CD4-positive, alpha-beta T cell (primary cell): Measurements from ENCODE around the gene MAPKAPK5. TPM values are rescaled to one million over a fixed set of nuclear protein-coding genes. Genes with fewer than 3 reads are reported as not detected.
"Not testable (repeated sequence)": the region's sequence is repeated elsewhere in the genome, so short reads cannot be mapped to it uniquely, and the experiment has no call there.

Source experiments
- ATAC-seq: fragments of 200-7000 bp; cut with Tn5 transposase; one replicate; pipeline ENCODE4 v1.10.0; 2022; ENCODE audit warnings: mild to moderate bottlenecking; ENCODE audit not compliant: poor library complexity
- CTCF ChIA-PET: fragments of 350-600 bp; sonication (Branson Sonifier 250); formaldehyde crosslinking; loops from one replicate; lab custom pipeline; 2021; ENCODE audit warnings: antibody characterized with exemption, inconsistent platforms; lab: Charles Lee
- POLR2A ChIA-PET: fragments of 350-600 bp; sonication (Branson Sonifier 250); formaldehyde crosslinking; loops from one replicate; lab custom pipeline; 2021; ENCODE audit warnings: antibody characterized with exemption, inconsistent platforms; lab: Charles Lee
- DNase-seq, 14 experiments: peaks; one replicate each; pipeline ENCODE4 v3.0.0-alpha.2; 2013 to 2020; ENCODE audit warnings: mixed read lengths in 2 of 14
- H3K27ac ChIP-seq, 2 donors: one replicate each; pipeline versions ENCODE4 v1.5.1 to v1.7.0; 2013; ENCODE audit warnings: low read length in 2 of 2, low read depth in 1 of 2, mild to moderate bottlenecking in 1 of 2
- H3K27me3 ChIP-seq, 2 experiments: 1 replicate in 1 of 2; 2 replicates in 1 of 2; pipeline versions ENCODE4 v1.6.1 to v1.7.0; 2013; ENCODE audit warnings: low read length in 2 of 2, control low read depth in 1 of 2, mild to moderate bottlenecking in 1 of 2, moderate library complexity in 1 of 2; ENCODE audit not compliant: insufficient read depth in 2 of 2, control insufficient read depth in 1 of 2
- H3K36me3 ChIP-seq: one replicate; pipeline ENCODE4 v1.6.1; 2013; ENCODE audit warnings: low read length, control low read depth; ENCODE audit not compliant: insufficient read depth
- H3K4me1 ChIP-seq: one replicate; pipeline ENCODE4 v1.6.1; 2013; ENCODE audit warnings: low read length, control low read depth; ENCODE audit not compliant: insufficient read depth
- H3K4me3 ChIP-seq: one replicate; pipeline ENCODE4 v1.5.1; 2013; ENCODE audit warnings: mild to moderate bottlenecking, low read length, moderate library complexity
- H3K9me3 ChIP-seq, 2 experiments: 1 replicate in 1 of 2; 2 replicates in 1 of 2; pipeline versions ENCODE4 v1.6.1 to v1.7.0; 2013; ENCODE audit warnings: low read length in 2 of 2, mild to moderate bottlenecking in 2 of 2, control low read depth in 1 of 2, moderate library complexity in 1 of 2; ENCODE audit not compliant: control insufficient read depth in 1 of 2, insufficient read depth in 1 of 2
- H3K27ac Mint-ChIP-seq: one replicate; pipeline ENCODE4 v1.8.0; 2020; ENCODE audit warnings: mixed read lengths
- H3K27me3 Mint-ChIP-seq: one replicate; pipeline ENCODE4 v1.8.0; 2021; ENCODE audit warnings: mixed read lengths
- H3K36me3 Mint-ChIP-seq: one replicate; pipeline ENCODE4 v1.8.0; 2021; ENCODE audit warnings: low read depth, mixed read lengths
- H3K4me1 Mint-ChIP-seq: one replicate; pipeline ENCODE4 v1.8.0; 2021; ENCODE audit warnings: low read depth, mixed read lengths
- H3K4me3 Mint-ChIP-seq: one replicate; pipeline ENCODE4 v1.8.0; 2020; ENCODE audit warnings: mild to moderate bottlenecking, mixed read lengths
- H3K9me3 Mint-ChIP-seq: one replicate; pipeline ENCODE4 v1.8.0; 2020; ENCODE audit warnings: mixed read lengths
- CTCF ChIP-seq: fragments of 200-600 bp; IDR thresholded peaks from one replicate; pipeline ENCODE4 v1.8.0; 2022; ENCODE audit warnings: antibody characterized with exemption, mild to moderate bottlenecking
- intact Hi-C, 2 experiments: fragments of 100-400 bp; cut with DNase I in 1 of 2; cut with micrococcal nuclease in 1 of 2; formaldehyde crosslinking; loops; one replicate each; pipeline versions ENCODE4 v1.15.1 to v1.9.0; 2023 to 2025; cut with DNase I, micrococcal nuclease
- total RNA-seq, 174 experiments: library from RNA in 2 of 174; stranded (reverse) in 2 of 174; gene quantifications; one replicate each; pipeline ENCODE4 v1.2.3 and lab custom pipeline; 2021 to 2026

Gene MAPKAPK5
- total RNA-seq, 2 experiments from 2014 or later, result 62.2 to 63.6 TPM

- no peaks in the 10 kb centered on the region for H3K36me3 Mint-ChIP-seq
- no peak overlapping the region for H3K27ac Mint-ChIP-seq
- no peaks in the 10 kb centered on the region for H3K4me1 Mint-ChIP-seq
- ATAC-seq, result no peak
- no peak overlapping the region for H3K27ac ChIP-seq
- H3K9me3 Mint-ChIP-seq, result no peaks in the 10 kb centered on the region
- H3K36me3 ChIP-seq, result no peaks in the 10 kb centered on the region
- intact Hi-C loops, result no loop called here
- H3K9me3 ChIP-seq, result no peaks in the 10 kb centered on the region
- H3K27me3 Mint-ChIP-seq, result peaks cover 19% of the 10 kb centered on the region
- no peaks in the 10 kb centered on the region for H3K27me3 ChIP-seq
- ChIA-PET CTCF (no interaction called here), POLR2A (no interaction called here)
- DNase-seq, result no peak
- H3K4me3 Mint-ChIP-seq, result no peak overlapping the region
- no peak for TF ChIP-seq CTCF
- H3K4me1 ChIP-seq, result no peaks in the 10 kb centered on the region
- H3K4me3 ChIP-seq, result no peak overlapping the region
These were observed 22.6 kb upstream of the MAPKAPK5 start for GRCh38 chr12:111819191-111820158.

GRCh38 chr12:111820828-111821227 is 21.2 kb upstream of the MAPKAPK5 start:
- H3K4me3 Mint-ChIP-seq, H3K9me3 Mint-ChIP-seq, H3K9me3 ChIP-seq, H3K36me3 Mint-ChIP-seq, H3K36me3 ChIP-seq, intact Hi-C loops, ATAC-seq, H3K27me3 ChIP-seq, H3K4me1 ChIP-seq, H3K4me3 ChIP-seq, H3K27ac Mint-ChIP-seq, DNase-seq, H3K27ac ChIP-seq, POLR2A ChIA-PET, H3K4me1 Mint-ChIP-seq, CTCF ChIA-PET: not testable (repeated sequence)
- peaks cover 20% of the 10 kb centered on the region for H3K27me3 Mint-ChIP-seq

GRCh38 chr12:111822886-111823285 is 19.1 kb upstream of the MAPKAPK5 start:
- DNase-seq, result no peak
- Mint-ChIP-seq H3K27me3 (peaks cover 20% of the 10 kb centered on the region), H3K4me1 (no peaks in the 10 kb centered on the region), H3K4me3 (no peak overlapping the region), H3K27ac (no peak overlapping the region), H3K36me3 (no peaks in the 10 kb centered on the region), H3K9me3 (no peaks in the 10 kb centered on the region)
- no peak for ATAC-seq
- Histone ChIP-seq H3K9me3 (no peaks in the 10 kb centered on the region), H3K4me3 (no peak overlapping the region), H3K27me3 (no peaks in the 10 kb centered on the region), H3K4me1 (no peaks in the 10 kb centered on the region), H3K36me3 (no peaks in the 10 kb centered on the region), H3K27ac (no peak overlapping the region)
- ChIA-PET POLR2A (no interaction called here), CTCF (no interaction called here)
- no peak for TF ChIP-seq CTCF
- intact Hi-C loops, result no loop called here
